Mesenchymal stem cell (in vitro differentiated cells and primary cell): ENCODE data around the gene ZNF217.

ENCODE experiments used
- DNase-seq: peaks from one replicate; pipeline ENCODE4 v3.0.0-alpha.2; 2013
- H2AFZ ChIP-seq: one replicate; pipeline ENCODE4 v1.6.1; 2013; ENCODE audit warnings: low read depth, mild to moderate bottlenecking, control low read depth, inconsistent platforms, low read length, moderate library complexity
- H2AK5ac ChIP-seq: 2 replicates; pipeline ENCODE4 v1.6.1; 2013; ENCODE audit warnings: low read length, moderate library complexity, mild to moderate bottlenecking, inconsistent platforms; ENCODE audit not compliant: severe bottlenecking
- H2BK120ac ChIP-seq: one replicate; pipeline ENCODE4 v1.6.1; 2013; ENCODE audit warnings: low read depth, mild to moderate bottlenecking, inconsistent platforms, low read length, moderate library complexity
- H2BK12ac ChIP-seq, 2 experiments: one replicate each; pipeline ENCODE4 v1.6.1; 2013; ENCODE audit warnings: inconsistent platforms in 2 of 2, low read length in 2 of 2, mild to moderate bottlenecking in 2 of 2, moderate library complexity in 2 of 2, control low read depth in 1 of 2
- H2BK15ac ChIP-seq: one replicate; pipeline ENCODE4 v1.6.1; 2013; ENCODE audit warnings: mild to moderate bottlenecking, low read depth, inconsistent platforms; ENCODE audit not compliant: poor library complexity, severe bottlenecking
- H2BK5ac ChIP-seq: 2 replicates; pipeline ENCODE4 v1.6.1; 2013; ENCODE audit warnings: low read depth, mild to moderate bottlenecking, low read length, control low read depth, inconsistent platforms; ENCODE audit not compliant: poor library complexity, severe bottlenecking
- H3K14ac ChIP-seq, 2 experiments: one replicate each; pipeline ENCODE4 v1.6.1; 2013; ENCODE audit warnings: inconsistent platforms in 2 of 2, low read length in 2 of 2, control low read depth in 1 of 2, mild to moderate bottlenecking in 1 of 2, moderate library complexity in 1 of 2
- H3K18ac ChIP-seq, 2 experiments: one replicate each; pipeline ENCODE4 v1.6.1; 2013; ENCODE audit warnings: inconsistent platforms in 2 of 2, low read length in 2 of 2, control low read depth in 1 of 2, low read depth in 1 of 2, mild to moderate bottlenecking in 1 of 2
- H3K23ac ChIP-seq, 2 experiments: one replicate each; pipeline ENCODE4 v1.6.1; 2013; ENCODE audit warnings: inconsistent platforms in 2 of 2, low read length in 2 of 2, mild to moderate bottlenecking in 2 of 2, moderate library complexity in 2 of 2, control low read depth in 1 of 2
- H3K27ac ChIP-seq: 2 replicates; pipeline ENCODE4 v1.5.1; 2013; ENCODE audit warnings: mild to moderate bottlenecking, moderate library complexity, low read length, control low read depth, inconsistent platforms; ENCODE audit not compliant: poor library complexity, severe bottlenecking
- H3K27me3 ChIP-seq, 2 experiments: 2 replicates each; pipeline versions ENCODE4 v1.6.1 to v1.7.0; 2013; ENCODE audit warnings: low read length in 2 of 2, mild to moderate bottlenecking in 2 of 2, moderate library complexity in 2 of 2, control low read depth in 1 of 2, inconsistent platforms in 1 of 2; ENCODE audit not compliant: control insufficient read depth in 1 of 2, insufficient read depth in 1 of 2
- H3K36me3 ChIP-seq, 2 experiments: 2 replicates each; pipeline versions ENCODE4 v1.6.1 to v1.7.0; 2013; ENCODE audit warnings: low read length in 2 of 2, control low read depth in 1 of 2, inconsistent platforms in 1 of 2, low read depth in 1 of 2, mild to moderate bottlenecking in 1 of 2; ENCODE audit not compliant: insufficient read depth in 2 of 2, control insufficient read depth in 1 of 2
- H3K4ac ChIP-seq, 2 experiments: one replicate each; pipeline ENCODE4 v1.6.1; 2013; ENCODE audit warnings: inconsistent platforms in 2 of 2, low read length in 2 of 2, mild to moderate bottlenecking in 2 of 2, moderate library complexity in 2 of 2, control low read depth in 1 of 2, low read depth in 1 of 2
- H3K4me1 ChIP-seq: 2 replicates; pipeline ENCODE4 v1.6.1; 2013; ENCODE audit warnings: low read depth, low read length, control low read depth; ENCODE audit not compliant: control insufficient read depth, insufficient read depth
- H3K4me2 ChIP-seq: 2 replicates; pipeline ENCODE4 v1.6.1; 2013; ENCODE audit warnings: low read length, mild to moderate bottlenecking, inconsistent platforms; ENCODE audit not compliant: poor library complexity, severe bottlenecking
- H3K4me3 ChIP-seq, 2 experiments: 2 replicates each; pipeline versions ENCODE4 v1.5.1 to v1.7.0; 2013; ENCODE audit warnings: low read length in 2 of 2, mild to moderate bottlenecking in 2 of 2, control low read depth in 1 of 2, low read depth in 1 of 2; ENCODE audit not compliant: insufficient read depth in 1 of 2
- H3K79me1 ChIP-seq: replicated peaks from 2 replicates; pipeline ENCODE4 v1.6.1; 2013; ENCODE audit warnings: mild to moderate bottlenecking, control low read depth, low read length, inconsistent platforms; ENCODE audit not compliant: poor library complexity, severe bottlenecking
- H3K9ac ChIP-seq: 2 replicates; pipeline ENCODE4 v1.7.0; 2013; ENCODE audit warnings: mild to moderate bottlenecking, low read length, moderate library complexity
- H3K9me3 ChIP-seq: 2 replicates; pipeline ENCODE4 v1.7.0; 2013; ENCODE audit warnings: mild to moderate bottlenecking, low read length; ENCODE audit not compliant: control insufficient read depth
- H4K8ac ChIP-seq: one replicate; pipeline ENCODE4 v1.6.1; 2013; ENCODE audit warnings: inconsistent platforms, mild to moderate bottlenecking, low read length, moderate library complexity
- H4K91ac ChIP-seq: one replicate; pipeline ENCODE4 v1.6.1; 2013; ENCODE audit warnings: mild to moderate bottlenecking, low read length, inconsistent platforms
- WGBS: methylation state at CpG from one replicate; pipeline ENCODE4 v1.1.7; 2013; ENCODE audit warnings: mixed read lengths; 5-methylcytosine and 5-hydroxymethylcytosine counted together

Gene ZNF217

DNA sequence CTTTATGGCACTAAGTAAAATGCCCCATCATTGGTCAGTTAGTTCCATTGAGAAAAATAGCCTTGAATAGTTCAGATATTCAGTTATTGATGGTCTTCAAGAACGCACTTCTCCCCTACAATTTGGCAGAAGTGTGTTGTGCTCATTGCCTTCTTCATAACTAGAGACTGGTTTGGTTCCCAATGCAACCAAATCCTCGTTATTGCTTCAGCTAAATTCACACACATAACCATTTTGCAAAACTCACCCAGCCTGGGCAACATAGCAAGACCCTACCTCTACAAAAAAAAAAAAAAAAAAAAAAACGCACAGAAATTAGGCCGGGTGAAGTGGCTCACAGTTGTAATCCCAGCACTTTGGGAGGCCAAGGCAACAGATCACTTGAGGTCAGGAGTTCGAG lies 32.1 kb downstream of the ZNF217 start:
- Histone ChIP-seq H3K4me1 (no peaks in the 10 kb centered on the region), H3K9ac (no peak overlapping the region), H2BK5ac (no peak overlapping the region), H2AK5ac (no peak overlapping the region), H3K4me3 (no peak overlapping the region), H4K91ac (no peak overlapping the region), H2BK120ac (no peak overlapping the region), H4K8ac (no peak overlapping the region), H3K4ac (no peak overlapping the region), H3K4me2 (no peak overlapping the region), H3K36me3 (peaks cover 26 to 34% of the 10 kb centered on the region in 2 experiments), H3K23ac (no peak overlapping the region), H3K9me3 (no peaks in the 10 kb centered on the region), H3K79me1 (peaks cover 9% of the 10 kb centered on the region), H3K27ac (no peak overlapping the region), H2BK12ac (no peak overlapping the region), H2BK15ac (no peak overlapping the region), H2AFZ (no peak overlapping the region), H3K27me3 (no peaks in the 10 kb centered on the region), H3K18ac (no peak overlapping the region), H3K14ac (no peak overlapping the region)
- 88% methylated on average over 2 of the region's 5 CpGs for WGBS
- DNase-seq = no peak

- H3K79me1 ChIP-seq = peaks cover 2% of the 10 kb centered on the region
- peaks cover 14 to 18% of the 10 kb centered on the region in 2 experiments for H3K36me3 ChIP-seq
- no peak overlapping the region for H3K9ac ChIP-seq
- H3K18ac ChIP-seq = no peak overlapping the region
- H2AK5ac ChIP-seq = no peak overlapping the region
- no peak overlapping the region for H3K23ac ChIP-seq
- DNase-seq = no peak
- no peak overlapping the region for H2AFZ ChIP-seq
- H2BK5ac ChIP-seq = no peak overlapping the region
- no peak overlapping the region for H3K4me3 ChIP-seq
- no peak overlapping the region for H4K8ac ChIP-seq
- H3K9me3 ChIP-seq = no peaks in the 10 kb centered on the region
- H3K27ac ChIP-seq = no peak overlapping the region
- H4K91ac ChIP-seq = no peak overlapping the region
- no peak overlapping the region for H2BK120ac ChIP-seq
- 69% methylated on average over 4 of the region's 7 CpGs for WGBS
- no peak overlapping the region for H3K4me2 ChIP-seq
- H3K4ac ChIP-seq = no peak overlapping the region
- no peak overlapping the region for H3K14ac ChIP-seq
- H2BK12ac ChIP-seq = no peak overlapping the region
- no peaks in the 10 kb centered on the region for H3K27me3 ChIP-seq
- no peak overlapping the region for H2BK15ac ChIP-seq
- H3K4me1 ChIP-seq = no peaks in the 10 kb centered on the region
These were observed 33.8 kb downstream of the ZNF217 start for GRCh38 chr20:53559816-53560215.

DNA sequence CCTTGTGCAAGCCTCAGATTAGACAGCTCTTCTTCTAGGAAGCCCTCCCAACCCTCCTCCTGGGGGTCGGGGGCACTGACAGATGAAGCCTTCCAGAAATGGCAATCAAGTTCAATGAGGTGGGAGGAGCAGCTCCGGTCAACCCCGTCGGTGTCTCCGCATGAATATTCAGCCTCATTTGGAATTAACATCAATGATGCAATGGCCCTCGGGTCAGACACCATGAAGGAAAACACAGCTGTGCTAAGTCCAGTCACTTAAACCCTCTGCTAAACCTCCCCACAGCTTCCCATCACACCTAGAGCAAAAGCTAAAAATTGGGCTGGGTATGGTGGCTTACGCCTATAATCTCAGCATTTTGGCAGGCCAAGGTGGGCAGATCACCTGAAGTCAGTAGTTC lies 36.5 kb downstream of the ZNF217 start:
- no peak overlapping the region for H3K9ac ChIP-seq
- no peak overlapping the region for H4K8ac ChIP-seq
- H3K4me2 ChIP-seq = no peak overlapping the region
- H3K79me1 ChIP-seq = no peaks in the 10 kb centered on the region
- no peaks in the 10 kb centered on the region for H3K9me3 ChIP-seq
- no peak overlapping the region for H2AFZ ChIP-seq
- no peaks in the 10 kb centered on the region for H3K4me1 ChIP-seq
- 57% methylated on average over 7 of the region's 7 CpGs for WGBS
- H2BK5ac ChIP-seq = no peak overlapping the region
- no peak overlapping the region for H2BK120ac ChIP-seq
- H3K18ac ChIP-seq = no peak overlapping the region
- H3K4ac ChIP-seq = no peak overlapping the region
- H2BK12ac ChIP-seq = no peak overlapping the region
- H4K91ac ChIP-seq = no peak overlapping the region
- no peak overlapping the region for H3K14ac ChIP-seq
- no peak overlapping the region for H2BK15ac ChIP-seq
- no peak overlapping the region for H3K23ac ChIP-seq
- H3K27ac ChIP-seq = no peak overlapping the region
- H3K4me3 ChIP-seq = no peak overlapping the region
- H2AK5ac ChIP-seq = no peak overlapping the region
- peaks cover under 1 to 10% of the 10 kb centered on the region in 2 experiments for H3K36me3 ChIP-seq
- no peak for DNase-seq
- no peaks in the 10 kb centered on the region for H3K27me3 ChIP-seq

DNA sequence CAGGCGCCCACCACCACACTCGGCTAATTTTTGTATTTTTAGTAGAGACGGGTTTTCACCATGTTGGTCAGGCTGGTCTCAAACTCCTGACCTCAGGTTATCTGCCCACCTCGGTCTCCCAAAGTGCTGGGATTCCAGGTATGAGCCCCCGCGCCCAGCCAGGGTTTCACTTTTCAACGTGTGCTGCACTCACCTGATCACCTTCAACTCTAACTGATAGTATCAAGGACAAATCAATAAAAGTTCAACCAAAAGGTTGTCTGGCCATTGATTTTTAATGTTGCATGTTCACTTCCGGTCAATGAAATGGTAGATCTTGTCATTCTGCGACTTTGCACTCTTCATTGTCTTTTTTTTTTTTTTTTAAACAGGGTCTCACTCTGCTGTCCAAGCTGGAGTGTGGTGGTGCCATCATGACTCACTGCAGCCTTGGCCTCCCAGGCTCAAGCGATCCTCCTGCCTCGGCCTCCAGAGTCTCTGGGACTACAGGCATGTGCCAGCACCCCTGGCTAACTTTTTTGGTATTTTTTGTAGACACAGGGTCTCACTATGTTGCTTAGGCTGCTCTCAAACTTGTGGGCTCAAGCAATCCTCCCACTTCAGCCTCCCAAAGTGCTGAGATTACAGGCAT lies 37.3 kb downstream of the ZNF217 start:
- Histone ChIP-seq H3K36me3 (peaks cover 0 to 10% of the 10 kb centered on the region in 2 experiments), H3K23ac (no peak overlapping the region), H3K14ac (no peak overlapping the region), H3K18ac (no peak overlapping the region), H4K8ac (no peak overlapping the region), H3K27ac (no peak overlapping the region), H2BK120ac (no peak overlapping the region), H2AFZ (no peak overlapping the region), H3K4me1 (no peaks in the 10 kb centered on the region), H3K79me1 (no peaks in the 10 kb centered on the region), H2BK5ac (no peak overlapping the region), H2BK15ac (no peak overlapping the region), H3K4me3 (no peak overlapping the region), H2AK5ac (no peak overlapping the region), H4K91ac (no peak overlapping the region), H3K4ac (no peak overlapping the region), H3K9ac (no peak overlapping the region), H3K27me3 (no peaks in the 10 kb centered on the region), H3K9me3 (no peaks in the 10 kb centered on the region), H2BK12ac (no peak overlapping the region), H3K4me2 (no peak overlapping the region)
- DNase-seq = no peak
- WGBS = 89% methylated on average over 10 of the region's 11 CpGs
